HepG2 (cell line): ENCODE measurements around the gene PMEPA1. TPM values are rescaled to one million over a fixed set of nuclear protein-coding genes. Genes with fewer than 3 reads are reported as not detected.

Source experiments
- ATAC-seq: fragments of 200-7000 bp; cut with Tn5 transposase; 3 replicates; pipeline ENCODE4 v1.9.1; 2020; ENCODE audit warnings: mild to moderate bottlenecking, moderate library complexity
- BruUV-seq: library from RNA; stranded (reverse); fragments of 400-500 nt; replicated peaks from 2 replicates; lab custom pipeline; 2021; lab: Mats Ljungman, UMichigan
- CTCF ChIA-PET: fragments of 300-600 bp; formaldehyde crosslinking; extraction: SDS; loops from one replicate; lab custom pipeline; 2021; ENCODE audit warnings: low total read pairs, inconsistent platforms, low intra/inter-chr PET ratio; lab: Yijun Ruan, JAX
- POLR2A ChIA-PET: fragments of 350-600 bp; sonication (Branson Sonifier 250); formaldehyde crosslinking; loops from one replicate; lab custom pipeline; 2020; ENCODE audit warnings: antibody characterized with exemption, inconsistent platforms; lab: Yijun Ruan, JAX
- DNase-seq: peaks from one replicate; pipeline ENCODE4 v3.0.0-alpha.2; 2015; ENCODE audit warnings: low spot score
- FAIRE-seq: peaks from 3 replicates; lab custom pipeline; 2011; peaks lifted over from hg19 to GRCh38; lab: Jason Lieb, UNC
- H2AFZ ChIP-seq: one replicate; pipeline ENCODE4 v1.6.1; 2011; ENCODE audit warnings: low read length, inconsistent platforms
- H3K27ac ChIP-seq: fragments of 300-600 bp; 3 replicates; pipeline ENCODE4 v1.8.0; 2011; ENCODE audit warnings: mixed run types, mild to moderate bottlenecking, mixed read lengths, low read length, inconsistent platforms; ENCODE audit not compliant: insufficient read depth; ENCODE audit errors: extremely low read length
- H3K27me3 ChIP-seq, 2 experiments: fragments of 200-600 bp in 1 of 2; 2 replicates in 1 of 2; 3 replicates in 1 of 2; pipeline versions ENCODE4 v1.6.0 to v1.8.0; 2011; ENCODE audit warnings: low read length in 2 of 2, mild to moderate bottlenecking in 2 of 2, moderate library complexity in 2 of 2, inconsistent platforms in 1 of 2; ENCODE audit not compliant: insufficient read depth in 2 of 2, control insufficient read depth in 1 of 2
- H3K36me3 ChIP-seq, 2 experiments: fragments of 200-600 bp in 1 of 2; replicated peaks in 1 of 2; 2 replicates in 1 of 2; 3 replicates in 1 of 2; pipeline versions ENCODE4 v1.5.1 to v1.8.0; 2011; ENCODE audit warnings: low read length in 2 of 2, inconsistent platforms in 1 of 2; ENCODE audit not compliant: insufficient read depth in 2 of 2, control insufficient read depth in 1 of 2
- H3K4me1 ChIP-seq: 2 replicates; pipeline ENCODE4 v1.5.1; 2012; ENCODE audit warnings: low read length, inconsistent platforms; ENCODE audit not compliant: insufficient read depth
- H3K4me2 ChIP-seq: 2 replicates; pipeline ENCODE4 v1.6.0; 2011; ENCODE audit warnings: low read depth, low read length, inconsistent platforms
- H3K4me3 ChIP-seq, 3 experiments: fragments of 200-600 bp in 1 of 3; sonication (generic), shearing (Covaris generic) in 1 of 3; replicated peaks in 1 of 3; 2 replicates each; pipeline ENCODE4 v1.5.1; 2011 to 2016; ENCODE audit warnings: low read length in 3 of 3, inconsistent platforms in 2 of 3, low read depth in 2 of 3, mild to moderate bottlenecking in 2 of 3, control low read depth in 1 of 3, mixed read lengths in 1 of 3; ENCODE audit not compliant: insufficient read depth in 1 of 3
- H3K79me2 ChIP-seq: one replicate; pipeline ENCODE4 v1.6.1; 2011; ENCODE audit warnings: low read length, inconsistent platforms; ENCODE audit not compliant: insufficient read depth
- H3K9ac ChIP-seq: 2 replicates; pipeline ENCODE4 v1.6.0; 2011; ENCODE audit warnings: mild to moderate bottlenecking, low read depth, low read length, inconsistent platforms; ENCODE audit not compliant: insufficient read depth
- H3K9me3 ChIP-seq: 2 replicates; pipeline ENCODE4 v1.5.1; 2012; ENCODE audit warnings: mild to moderate bottlenecking, low read length
- H4K20me1 ChIP-seq: 2 replicates; pipeline ENCODE4 v1.6.0; 2011; ENCODE audit warnings: inconsistent platforms, mild to moderate bottlenecking, low read length, moderate library complexity; ENCODE audit not compliant: insufficient read depth
- ATF1 ChIP-seq: IDR thresholded peaks from 2 replicates; pipeline ENCODE4 v1.6.1; 2016; ENCODE audit warnings: mild to moderate bottlenecking, control low read depth
- ATM ChIP-seq: fragments of 450-650 bp; IDR thresholded peaks from 2 replicates; pipeline ENCODE4 v1.7.1; 2017; ENCODE audit warnings: mild to moderate bottlenecking, borderline replicate concordance
- PHF5A ChIP-seq: IDR thresholded peaks from one replicate; pipeline ENCODE4 v1.6.1; 2018; ENCODE audit warnings: low read depth, missing genetic modification reagents; ENCODE audit not compliant: unreplicated experiment
- PRPF4 ChIP-seq: fragments of 200-400 bp; formaldehyde crosslinking; IDR thresholded peaks from 2 replicates; pipeline ENCODE4 v1.6.1; 2016; ENCODE audit warnings: low read length, low read depth; ENCODE audit not compliant: poor library complexity, severe bottlenecking
- SIX4 ChIP-seq: sonication (generic); formaldehyde crosslinking; IDR thresholded peaks from 2 replicates; pipeline ENCODE4 v1.4.0; 2020; ENCODE audit warnings: missing genetic modification reagents
- ZNF138 ChIP-seq: sonication (generic); formaldehyde crosslinking; IDR thresholded peaks from 2 replicates; pipeline ENCODE4 v1.5.0; 2020; ENCODE audit warnings: mild to moderate bottlenecking, low read depth, missing genetic modification reagents
- ZNF598 ChIP-seq: sonication (generic); formaldehyde crosslinking; IDR thresholded peaks from 2 replicates; pipeline ENCODE4 v1.5.1; 2020; ENCODE audit warnings: mild to moderate bottlenecking, missing genetic modification reagents, borderline replicate concordance
- ZNF747 ChIP-seq: sonication (generic); formaldehyde crosslinking; IDR thresholded peaks from 2 replicates; pipeline ENCODE4 v1.8.1; 2023; ENCODE audit warnings: missing genetic modification reagents, mild to moderate bottlenecking, borderline replicate concordance
- ZSCAN21 ChIP-seq: sonication (generic); formaldehyde crosslinking; IDR thresholded peaks from 2 replicates; pipeline ENCODE4 v1.8.0; 2022; ENCODE audit warnings: mild to moderate bottlenecking, missing genetic modification reagents, moderate library complexity, borderline replicate concordance
- WGBS: methylation state at CpG from one replicate; pipeline ENCODE4 v1.1.6; 2017; ENCODE audit warnings: low lambda C conversion rate; 5-methylcytosine and 5-hydroxymethylcytosine counted together
- in situ Hi-C: cut with HindIII; loops from 2 replicates; pipeline ENCODE4 v1.10.0; 2017; ENCODE audit warnings: low pct_unique_long_range_greater_than_20kb; ENCODE audit not compliant: extremely low pct_ligation_motif_present
- intact Hi-C: fragments of 100-400 bp; cut with micrococcal nuclease; formaldehyde crosslinking; loops from one replicate; pipeline ENCODE4 v1.10.0; 2022; ENCODE audit not compliant: unreplicated experiment
- polyA plus RNA-seq, 8 experiments: library from polyadenylated mRNA; depleted of rRNA in 3 of 8; stranded (reverse) in 7 of 8; unstranded in 1 of 8; fragments of >200 nt; fragmentation: Illumina TruSeq in 4 of 8; extraction: Trizol in 4 of 8; gene quantifications; 2 replicates each; pipeline versions ENCODE4 v1.2.1 to v1.2.3, GENCODE V29; 2011 to 2016; ENCODE audit warnings: low read depth in 4 of 8, missing spikeins in 1 of 8, mixed read lengths in 1 of 8; ENCODE audit not compliant: insufficient read depth in 1 of 8
- total RNA-seq, 5 experiments: library from RNA; depleted of rRNA; stranded (reverse); fragments of >200 nt; fragmentation: Illumina TruSeq; extraction: Trizol; gene quantifications; 2 replicates each; pipeline ENCODE4 v1.2.3, GENCODE V29; 2016; ENCODE audit warnings: low read depth in 1 of 5
- TF ChIP-seq, protein P1 (sequence below): sonication (generic); formaldehyde crosslinking; IDR thresholded peaks from 2 replicates; pipeline ENCODE4 v1.5.0; 2020; ENCODE audit warnings: mild to moderate bottlenecking, missing genetic modification reagents, borderline replicate concordance
- TF ChIP-seq, protein P2 (sequence below): sonication (generic); formaldehyde crosslinking; IDR thresholded peaks from 2 replicates; pipeline ENCODE4 v1.4.0; 2020; ENCODE audit warnings: low read depth, mild to moderate bottlenecking, missing genetic modification reagents
- TF ChIP-seq, protein P3 (sequence below): IDR thresholded peaks from 2 replicates; pipeline ENCODE4 v1.6.1; 2016; ENCODE audit warnings: missing compliant biosample characterization, missing genetic modification reagents, borderline replicate concordance
- TF ChIP-seq, protein P4 (sequence below): sonication (generic); formaldehyde crosslinking; IDR thresholded peaks from 2 replicates; pipeline ENCODE4 v1.4.0; 2020; ENCODE audit warnings: mild to moderate bottlenecking, missing genetic modification reagents

Gene PMEPA1
- total and polyA plus RNA-seq, 2 of the 13 experiments (the other 11 are each of a cell fraction or from before 2014, with no cell fraction given): not detected

DNA sequence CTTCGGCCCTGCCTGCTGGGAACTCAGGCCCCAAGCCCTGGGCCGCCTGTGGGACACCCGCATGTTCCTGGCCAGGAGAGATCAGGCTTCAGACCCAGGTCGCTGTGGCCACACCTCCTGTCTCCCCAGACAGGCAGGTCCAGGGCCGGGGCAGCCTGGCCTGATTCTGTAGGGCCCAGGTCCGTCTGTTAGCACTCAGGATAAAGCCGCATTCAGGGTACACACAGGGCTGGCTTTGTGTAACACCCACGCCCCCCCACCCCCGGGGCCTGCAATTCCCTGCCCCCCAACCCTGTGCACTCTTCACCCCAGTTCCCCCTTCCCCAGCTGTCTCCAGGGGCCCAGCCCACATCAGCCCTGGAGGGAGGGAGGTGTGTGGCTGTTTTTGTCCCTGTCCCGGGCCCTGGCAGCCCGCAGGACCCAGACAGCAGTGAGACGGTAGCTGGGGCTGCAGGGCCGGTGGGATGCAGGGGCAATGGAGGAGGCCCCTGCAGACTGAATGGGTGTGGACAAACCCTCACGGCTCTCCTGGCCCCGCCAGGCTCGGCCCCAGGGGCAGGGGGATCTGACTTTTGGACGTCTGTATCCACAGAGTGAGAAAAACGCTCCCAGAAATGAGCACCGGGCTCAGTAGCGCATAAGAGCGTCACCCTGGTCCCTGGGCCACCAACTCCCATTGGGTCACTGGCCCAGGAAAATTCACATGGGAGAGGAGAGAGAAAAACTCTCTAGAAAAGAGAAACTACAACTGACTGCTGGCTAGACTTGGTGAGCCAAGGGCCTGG is 47.2 kb downstream of the PMEPA1 start:
- no peak for DNase-seq
- Histone ChIP-seq H3K27ac (no peak overlapping the region), H3K4me3 (no peak overlapping the region), H3K27me3 (peaks cover 24 to 99% of the 10 kb centered on the region in 2 experiments), H3K9me3 (no peaks in the 10 kb centered on the region), H3K4me2 (no peak overlapping the region), H3K4me1 (peaks cover 8% of the 10 kb centered on the region), H3K9ac (no peak overlapping the region), H4K20me1 (no peaks in the 10 kb centered on the region), H3K36me3 (no peaks in the 10 kb centered on the region), H3K79me2 (no peaks in the 10 kb centered on the region), H2AFZ (no peak overlapping the region)
- intact Hi-C loops: no loop called here
- ChIA-PET CTCF (no interaction called here), POLR2A (no interaction called here)
- ATAC-seq: no peak
- WGBS: 18% methylated on average over 17 of the region's 21 CpGs
- FAIRE-seq: no peak
- in situ Hi-C loops: no loop called here
- no TSS peak for BruUV-seq
- TF ChIP-seq, protein P1, sequence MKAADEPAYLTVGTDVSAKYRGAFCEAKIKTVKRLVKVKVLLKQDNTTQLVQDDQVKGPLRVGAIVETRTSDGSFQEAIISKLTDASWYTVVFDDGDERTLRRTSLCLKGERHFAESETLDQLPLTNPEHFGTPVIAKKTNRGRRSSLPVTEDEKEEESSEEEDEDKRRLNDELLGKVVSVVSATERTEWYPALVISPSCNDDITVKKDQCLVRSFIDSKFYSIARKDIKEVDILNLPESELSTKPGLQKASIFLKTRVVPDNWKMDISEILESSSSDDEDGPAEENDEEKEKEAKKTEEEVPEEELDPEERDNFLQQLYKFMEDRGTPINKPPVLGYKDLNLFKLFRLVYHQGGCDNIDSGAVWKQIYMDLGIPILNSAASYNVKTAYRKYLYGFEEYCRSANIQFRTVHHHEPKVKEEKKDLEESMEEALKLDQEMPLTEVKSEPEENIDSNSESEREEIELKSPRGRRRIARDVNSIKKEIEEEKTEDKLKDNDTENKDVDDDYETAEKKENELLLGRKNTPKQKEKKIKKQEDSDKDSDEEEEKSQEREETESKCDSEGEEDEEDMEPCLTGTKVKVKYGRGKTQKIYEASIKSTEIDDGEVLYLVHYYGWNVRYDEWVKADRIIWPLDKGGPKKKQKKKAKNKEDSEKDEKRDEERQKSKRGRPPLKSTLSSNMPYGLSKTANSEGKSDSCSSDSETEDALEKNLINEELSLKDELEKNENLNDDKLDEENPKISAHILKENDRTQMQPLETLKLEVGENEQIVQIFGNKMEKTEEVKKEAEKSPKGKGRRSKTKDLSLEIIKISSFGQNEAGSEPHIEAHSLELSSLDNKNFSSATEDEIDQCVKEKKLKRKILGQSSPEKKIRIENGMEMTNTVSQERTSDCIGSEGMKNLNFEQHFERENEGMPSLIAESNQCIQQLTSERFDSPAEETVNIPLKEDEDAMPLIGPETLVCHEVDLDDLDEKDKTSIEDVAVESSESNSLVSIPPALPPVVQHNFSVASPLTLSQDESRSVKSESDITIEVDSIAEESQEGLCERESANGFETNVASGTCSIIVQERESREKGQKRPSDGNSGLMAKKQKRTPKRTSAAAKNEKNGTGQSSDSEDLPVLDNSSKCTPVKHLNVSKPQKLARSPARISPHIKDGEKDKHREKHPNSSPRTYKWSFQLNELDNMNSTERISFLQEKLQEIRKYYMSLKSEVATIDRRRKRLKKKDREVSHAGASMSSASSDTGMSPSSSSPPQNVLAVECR (CRISPR knock-in tag): no peak
- TF ChIP-seq, protein P2, sequence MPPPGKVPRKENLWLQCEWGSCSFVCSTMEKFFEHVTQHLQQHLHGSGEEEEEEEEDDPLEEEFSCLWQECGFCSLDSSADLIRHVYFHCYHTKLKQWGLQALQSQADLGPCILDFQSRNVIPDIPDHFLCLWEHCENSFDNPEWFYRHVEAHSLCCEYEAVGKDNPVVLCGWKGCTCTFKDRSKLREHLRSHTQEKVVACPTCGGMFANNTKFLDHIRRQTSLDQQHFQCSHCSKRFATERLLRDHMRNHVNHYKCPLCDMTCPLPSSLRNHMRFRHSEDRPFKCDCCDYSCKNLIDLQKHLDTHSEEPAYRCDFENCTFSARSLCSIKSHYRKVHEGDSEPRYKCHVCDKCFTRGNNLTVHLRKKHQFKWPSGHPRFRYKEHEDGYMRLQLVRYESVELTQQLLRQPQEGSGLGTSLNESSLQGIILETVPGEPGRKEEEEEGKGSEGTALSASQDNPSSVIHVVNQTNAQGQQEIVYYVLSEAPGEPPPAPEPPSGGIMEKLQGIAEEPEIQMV (CRISPR knock-in tag): no peak
- TF ChIP-seq ZNF138 (CRISPR knock-in tag): no peak
- TF ChIP-seq PHF5A (CRISPR knock-in tag): no peak
- TF ChIP-seq PRPF4: no peak
- TF ChIP-seq, protein P3, sequence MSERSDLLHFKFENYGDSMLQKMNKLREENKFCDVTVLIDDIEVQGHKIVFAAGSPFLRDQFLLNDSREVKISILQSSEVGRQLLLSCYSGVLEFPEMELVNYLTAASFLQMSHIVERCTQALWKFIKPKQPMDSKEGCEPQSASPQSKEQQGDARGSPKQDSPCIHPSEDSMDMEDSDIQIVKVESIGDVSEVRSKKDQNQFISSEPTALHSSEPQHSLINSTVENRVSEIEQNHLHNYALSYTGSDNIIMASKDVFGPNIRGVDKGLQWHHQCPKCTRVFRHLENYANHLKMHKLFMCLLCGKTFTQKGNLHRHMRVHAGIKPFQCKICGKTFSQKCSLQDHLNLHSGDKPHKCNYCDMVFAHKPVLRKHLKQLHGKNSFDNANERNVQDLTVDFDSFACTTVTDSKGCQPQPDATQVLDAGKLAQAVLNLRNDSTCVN (CRISPR knock-in tag): no peak
- no peak for TF ChIP-seq ATM
- TF ChIP-seq ATF1 (CRISPR knock-in tag): no peak
- TF ChIP-seq, protein P4, sequence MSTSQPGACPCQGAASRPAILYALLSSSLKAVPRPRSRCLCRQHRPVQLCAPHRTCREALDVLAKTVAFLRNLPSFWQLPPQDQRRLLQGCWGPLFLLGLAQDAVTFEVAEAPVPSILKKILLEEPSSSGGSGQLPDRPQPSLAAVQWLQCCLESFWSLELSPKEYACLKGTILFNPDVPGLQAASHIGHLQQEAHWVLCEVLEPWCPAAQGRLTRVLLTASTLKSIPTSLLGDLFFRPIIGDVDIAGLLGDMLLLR (CRISPR knock-in tag): no peak
- no peak for TF ChIP-seq ZSCAN21 (CRISPR knock-in tag)
- TF ChIP-seq SIX4 (CRISPR knock-in tag): no peak
- TF ChIP-seq ZNF598 (CRISPR knock-in tag): no peak
- no peak for TF ChIP-seq ZNF747 (CRISPR knock-in tag)
